ENCODE measurements around the gene RAB34.
A peak's percentile ranks its signal among the peaks of the same experiment; 100 is the strongest.

RAB34 gene

GRCh38 chr17:28707339-28707720 lies 10.3 kb downstream of the RAB34 start:
- H3K9me3 Mint-ChIP-seq: no peaks in the 10 kb centered on the region
- no peak for TF ChIP-seq CTCF (IDR thresholded peaks at IDR 0.05; ENCODE audit: unreplicated experiment in 3 of 3)
- H3K4me1 Mint-ChIP-seq: peaks cover 13% of the 10 kb centered on the region
- peak overlapping the region in 1 of 3 experiments; percentile 59 for H3K4me3 Mint-ChIP-seq
- peak overlapping the region; percentile 6 to 37 (median 11) for H3K27ac Mint-ChIP-seq
- H3K27me3 Mint-ChIP-seq (ENCODE audit: low read depth): no peaks in the 10 kb centered on the region
- peaks cover 15% of the 10 kb centered on the region for H3K36me3 Mint-ChIP-seq (ENCODE audit: low read depth)

GRCh38 chr17:28706471-28707338 lies 11.0 kb downstream of the RAB34 start:
- H3K36me3 Mint-ChIP-seq (ENCODE audit: low read depth): peaks cover 19% of the 10 kb centered on the region
- H3K27ac Mint-ChIP-seq: peak overlapping the region; percentile 11 to 58 (median 37)
- TF ChIP-seq CTCF (IDR thresholded peaks at IDR 0.05; ENCODE audit: unreplicated experiment in 3 of 3): no peak

GRCh38 chr17:28705728-28706334 lies 11.8 kb downstream of the RAB34 start:
- Mint-ChIP-seq H3K27ac (peak overlapping the region in 2 of 3 experiments; percentile 43 to 58), H3K27me3 (ENCODE audit: low read depth) (no peaks in the 10 kb centered on the region), H3K4me1 (peaks cover 5% of the 10 kb centered on the region), H3K36me3 (ENCODE audit: low read depth) (peaks cover 23% of the 10 kb centered on the region), H3K9me3 (no peaks in the 10 kb centered on the region), H3K4me3 (no peak overlapping the region)
- no peak for TF ChIP-seq CTCF (IDR thresholded peaks at IDR 0.05; ENCODE audit: unreplicated experiment in 3 of 3)

More at GRCh38 chr17:28706471-28707338, 11.0 kb downstream of the RAB34 start:
- H3K9me3 Mint-ChIP-seq: no peaks in the 10 kb centered on the region
- no peaks in the 10 kb centered on the region for H3K27me3 Mint-ChIP-seq (ENCODE audit: low read depth)
- peak overlapping the region in 1 of 3 experiments; percentile 59 for H3K4me3 Mint-ChIP-seq
- H3K4me1 Mint-ChIP-seq: peaks cover 9% of the 10 kb centered on the region

GRCh38 chr17:28705074-28705659 lies 12.5 kb downstream of the RAB34 start:
- no peak for TF ChIP-seq CTCF (IDR thresholded peaks at IDR 0.05; ENCODE audit: unreplicated experiment in 3 of 3)
- Mint-ChIP-seq H3K9me3 (no peaks in the 10 kb centered on the region), H3K36me3 (ENCODE audit: low read depth) (peaks cover 28% of the 10 kb centered on the region), H3K4me1 (peaks cover 5% of the 10 kb centered on the region), H3K4me3 (no peak overlapping the region), H3K27me3 (ENCODE audit: low read depth) (no peaks in the 10 kb centered on the region), H3K27ac (peak overlapping the region in 1 of 3 experiments; percentile 43)

GRCh38 chr17:28704219-28704858 lies 13.3 kb downstream of the RAB34 start:
- Mint-ChIP-seq H3K4me1 (peaks cover 5% of the 10 kb centered on the region), H3K27ac (no peak overlapping the region), H3K27me3 (ENCODE audit: low read depth) (no peaks in the 10 kb centered on the region), H3K9me3 (no peaks in the 10 kb centered on the region), H3K4me3 (no peak overlapping the region), H3K36me3 (ENCODE audit: low read depth) (peaks cover 36% of the 10 kb centered on the region)
- TF ChIP-seq CTCF (IDR thresholded peaks at IDR 0.05; ENCODE audit: unreplicated experiment in 3 of 3): no peak
